Measurements from ENCODE around the gene IPCEF1.

GRCh38 chr6:154112181-154112809 is 244.3 kb downstream of the IPCEF1 start:
- TF ChIP-seq CTCF (conservative IDR thresholded peaks at IDR 0.05) = no peak
- no peak for TF ChIP-seq EZH2 (IDR thresholded peaks at IDR 0.05; ENCODE audit: low read depth)
